Tibial nerve (tissue), 4 donors: ENCODE data around the gene TWF1.

Experiments used
- CTCF ChIP-seq, 5 experiments: fragments of 200-600 bp in 3 of 5; fragments of 450-650 bp in 2 of 5; sonication (generic) in 3 of 5; IDR thresholded peaks; one replicate each; pipeline ENCODE4 v1.5.1; 2016 to 2019; ENCODE audit warnings: antibody characterized with exemption in 5 of 5, mild to moderate bottlenecking in 3 of 5, moderate library complexity in 2 of 5
- EP300 ChIP-seq, 2 donors: sonication (generic); formaldehyde crosslinking; IDR thresholded peaks; one replicate each; pipeline ENCODE4 v1.6.1; 2017; ENCODE audit warnings: antibody characterized with exemption in 2 of 2, mild to moderate bottlenecking in 1 of 2
- POLR2A ChIP-seq, 2 donors: fragments of 450-650 bp; IDR thresholded peaks; one replicate each; pipeline ENCODE4 v1.6.1; 2017; ENCODE audit warnings: antibody characterized with exemption in 2 of 2, mild to moderate bottlenecking in 2 of 2, moderate library complexity in 2 of 2

GRCh38 chr12:43832463-43833168 is 26.5 kb upstream of the TWF1 start:
- TF ChIP-seq CTCF (IDR thresholded peaks at IDR 0.05) (no peak), EP300 (IDR thresholded peaks at IDR 0.05) (no peak), POLR2A (IDR thresholded peaks at IDR 0.05) (no peak)
